GM03348 (cell line): Measurements from ENCODE around the gene LGALS9.
"Not testable (repeated sequence)": the region's sequence is repeated elsewhere in the genome, so short reads cannot be mapped to it uniquely, and the experiment has no call there.

ENCODE experiments used
- DNase-seq: peaks from one replicate; pipeline ENCODE4 v3.0.0; 2012; ENCODE audit warnings: low spot score

Gene LGALS9

GRCh38 chr17:27654136-27654535 lies 23.1 kb downstream of the LGALS9 start:
- DNase-seq = no peak

- DNase-seq = peak; percentile 85
Observed at GRCh38 chr17:27654654-27655524, 23.9 kb downstream of the LGALS9 start.

- not testable (repeated sequence) for DNase-seq
Observed at GRCh38 chr17:27655525-27656111, 24.6 kb downstream of the LGALS9 start.

- not testable (repeated sequence) for DNase-seq
Observed at GRCh38 chr17:27656620-27657019, 25.6 kb downstream of the LGALS9 start.

GRCh38 chr17:27657620-27658019 lies 26.6 kb downstream of the LGALS9 start:
- no peak for DNase-seq

- no peak for DNase-seq
Observed at GRCh38 chr17:27659683-27660082, 28.7 kb downstream of the LGALS9 start.

GRCh38 chr17:27660436-27660835 lies 29.4 kb downstream of the LGALS9 start:
- DNase-seq = no peak

- DNase-seq = no peak
Observed at GRCh38 chr17:27663936-27664605, 33.1 kb downstream of the LGALS9 start.

GRCh38 chr17:27664606-27664965 lies 33.6 kb downstream of the LGALS9 start:
- no peak for DNase-seq

GRCh38 chr17:27665549-27665948 lies 34.6 kb downstream of the LGALS9 start:
- no peak for DNase-seq

- DNase-seq = not testable (repeated sequence)
Observed at GRCh38 chr17:27666270-27666669, 35.3 kb downstream of the LGALS9 start.

- DNase-seq = no peak
Observed at GRCh38 chr17:27666831-27667560, 36.0 kb downstream of the LGALS9 start.

GRCh38 chr17:27667656-27668487 lies 36.9 kb downstream of the LGALS9 start:
- no peak for DNase-seq

- no peak for DNase-seq
Observed at GRCh38 chr17:27668488-27668823, 37.5 kb downstream of the LGALS9 start.

- DNase-seq = no peak
Observed at GRCh38 chr17:27669136-27669535, 38.1 kb downstream of the LGALS9 start.

- no peak for DNase-seq
Observed at GRCh38 chr17:27669850-27670249, 38.9 kb downstream of the LGALS9 start.

- DNase-seq = no peak
Observed at GRCh38 chr17:27670791-27671590, 40.0 kb downstream of the LGALS9 start.

GRCh38 chr17:27671591-27671910 lies 40.6 kb downstream of the LGALS9 start:
- no peak for DNase-seq

- DNase-seq = not testable (repeated sequence)
Observed at GRCh38 chr17:27671977-27672480, 41.0 kb downstream of the LGALS9 start.

- no peak for DNase-seq
Observed at GRCh38 chr17:27674335-27674734, 43.3 kb downstream of the LGALS9 start.

- DNase-seq = no peak
Observed at GRCh38 chr17:27677191-27677590, 46.2 kb downstream of the LGALS9 start.
